ENCODE data around the gene FLYWCH1. TPM values are rescaled to one million over a fixed set of nuclear protein-coding genes. Genes with fewer than 3 reads are reported as not detected.
A peak's percentile ranks its signal among the peaks of the same experiment; 100 is the strongest.

FLYWCH1 gene
- total RNA-seq, 2 experiments from 2014 or later, result 26.1 to 61.9 TPM

DNA sequence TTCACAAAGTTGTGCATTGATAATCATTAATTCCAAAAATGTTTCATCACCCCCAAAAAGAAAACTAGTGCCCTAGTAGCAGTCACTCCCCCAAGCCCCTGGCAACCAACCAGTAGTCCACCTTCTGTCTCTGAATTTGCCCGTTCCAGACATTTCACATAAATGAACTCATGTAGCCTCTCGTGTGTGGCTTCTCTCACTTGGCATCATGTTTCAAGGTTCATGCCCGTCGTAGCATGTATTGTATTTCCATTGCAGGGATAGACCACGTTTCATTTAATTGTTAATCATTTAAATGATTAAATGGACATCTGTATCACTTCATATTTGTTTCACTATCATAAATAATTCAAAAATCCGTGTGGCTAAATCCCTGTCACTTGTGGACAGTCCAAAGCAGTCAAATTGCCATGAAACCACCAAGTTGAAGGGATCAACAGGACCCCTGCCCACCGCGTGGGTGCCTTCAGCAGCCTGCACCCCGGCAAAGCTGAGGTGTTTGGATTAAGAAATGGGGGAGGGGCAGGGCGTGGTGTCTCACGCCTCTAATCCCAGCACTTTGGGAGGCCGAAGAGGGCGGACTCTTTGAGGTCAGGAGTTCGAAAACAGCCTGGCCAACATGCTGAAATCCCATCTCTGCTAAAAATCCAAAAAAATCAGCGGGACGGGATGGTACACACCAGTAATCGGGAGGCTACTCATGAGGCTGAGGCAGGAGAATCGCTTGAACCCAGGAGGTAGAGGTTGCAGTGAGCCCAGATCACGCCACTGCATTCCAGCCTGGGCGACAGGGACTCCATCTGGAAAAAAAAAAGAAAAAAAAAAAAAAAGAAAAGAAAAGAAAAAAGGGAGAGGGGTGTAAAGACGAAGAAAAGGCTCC lies 37.5 kb upstream of the FLYWCH1 start:
- BruUV-seq (replicated peaks), result no TSS peak
- Histone ChIP-seq H3K4me3 (ENCODE audit: low read depth, low read length, poor library complexity, severe bottlenecking) (no peak overlapping the region), H4K20me1 (ENCODE audit: insufficient read depth, low read length) (no peaks in the 10 kb centered on the region), H3K4me1 (ENCODE audit: insufficient read depth, low read length, poor library complexity, severe bottlenecking) (no peaks in the 10 kb centered on the region), H3K79me2 (ENCODE audit: insufficient read depth, low read depth, low read length) (no peaks in the 10 kb centered on the region), H2AFZ (ENCODE audit: low read length) (no peak overlapping the region), H3K9me3 (ENCODE audit: low read length) (no peaks in the 10 kb centered on the region), H3K4me2 (ENCODE audit: low read length) (no peak overlapping the region), H3K27ac (ENCODE audit: low read depth, low read length, poor library complexity, severe bottlenecking) (no peak overlapping the region), H3K9me2 (ENCODE audit: insufficient read depth, low read length) (no peaks in the 10 kb centered on the region), H3K36me3 (ENCODE audit: insufficient read depth, low read length) (no peaks in the 10 kb centered on the region)
- no peak for TF ChIP-seq EZH2phosphoT487 (IDR thresholded peaks at IDR 0.05; ENCODE audit: borderline replicate concordance, low read depth, low read length)
- TF ChIP-seq, protein P1, sequence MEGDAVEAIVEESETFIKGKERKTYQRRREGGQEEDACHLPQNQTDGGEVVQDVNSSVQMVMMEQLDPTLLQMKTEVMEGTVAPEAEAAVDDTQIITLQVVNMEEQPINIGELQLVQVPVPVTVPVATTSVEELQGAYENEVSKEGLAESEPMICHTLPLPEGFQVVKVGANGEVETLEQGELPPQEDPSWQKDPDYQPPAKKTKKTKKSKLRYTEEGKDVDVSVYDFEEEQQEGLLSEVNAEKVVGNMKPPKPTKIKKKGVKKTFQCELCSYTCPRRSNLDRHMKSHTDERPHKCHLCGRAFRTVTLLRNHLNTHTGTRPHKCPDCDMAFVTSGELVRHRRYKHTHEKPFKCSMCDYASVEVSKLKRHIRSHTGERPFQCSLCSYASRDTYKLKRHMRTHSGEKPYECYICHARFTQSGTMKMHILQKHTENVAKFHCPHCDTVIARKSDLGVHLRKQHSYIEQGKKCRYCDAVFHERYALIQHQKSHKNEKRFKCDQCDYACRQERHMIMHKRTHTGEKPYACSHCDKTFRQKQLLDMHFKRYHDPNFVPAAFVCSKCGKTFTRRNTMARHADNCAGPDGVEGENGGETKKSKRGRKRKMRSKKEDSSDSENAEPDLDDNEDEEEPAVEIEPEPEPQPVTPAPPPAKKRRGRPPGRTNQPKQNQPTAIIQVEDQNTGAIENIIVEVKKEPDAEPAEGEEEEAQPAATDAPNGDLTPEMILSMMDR (conservative IDR thresholded peaks at IDR 0.05; ENCODE audit: low read length), result no peak
- POLR2A ChIA-PET, result no interaction called here
- intact Hi-C loops (cut with micrococcal nuclease; ENCODE audit: unreplicated experiment), result no loop called here
- CTCF ChIA-PET (ENCODE audit: unreplicated experiment), result no interaction called here
- DNase-seq (ENCODE audit: low spot score), result no peak

- ChIA-PET CTCF (ENCODE audit: unreplicated experiment) (no interaction called here), POLR2A (no interaction called here)
- Histone ChIP-seq H3K79me2 (ENCODE audit: insufficient read depth, low read depth, low read length) (no peaks in the 10 kb centered on the region), H3K4me2 (ENCODE audit: low read length) (no peak overlapping the region), H3K4me1 (ENCODE audit: insufficient read depth, low read length, poor library complexity, severe bottlenecking) (no peaks in the 10 kb centered on the region), H3K36me3 (ENCODE audit: insufficient read depth, low read length) (no peaks in the 10 kb centered on the region), H3K9me2 (ENCODE audit: insufficient read depth, low read length) (no peaks in the 10 kb centered on the region), H4K20me1 (ENCODE audit: insufficient read depth, low read length) (no peaks in the 10 kb centered on the region), H3K9me3 (ENCODE audit: low read length) (peaks cover 5% of the 10 kb centered on the region), H2AFZ (ENCODE audit: low read length) (no peak overlapping the region), H3K4me3 (ENCODE audit: low read depth, low read length, poor library complexity, severe bottlenecking) (no peak overlapping the region), H3K27ac (ENCODE audit: low read depth, low read length, poor library complexity, severe bottlenecking) (no peak overlapping the region)
- peak; percentile 79 for DNase-seq (ENCODE audit: low spot score)
- intact Hi-C loops (cut with micrococcal nuclease; ENCODE audit: unreplicated experiment), result no loop called here
- TF ChIP-seq EZH2phosphoT487 (IDR thresholded peaks at IDR 0.05; ENCODE audit: borderline replicate concordance, low read depth, low read length), result no peak
- TF ChIP-seq, protein P1 (conservative IDR thresholded peaks at IDR 0.05; ENCODE audit: low read length), result peak; percentile 88
- no TSS peak for BruUV-seq (replicated peaks)
Observed at GRCh38 chr16:2874912-2875362, 36.8 kb upstream of the FLYWCH1 start.

GRCh38 chr16:2879854-2880508 lies 31.8 kb upstream of the FLYWCH1 start:
- ChIA-PET CTCF (ENCODE audit: unreplicated experiment) (no interaction called here), POLR2A (no interaction called here)
- Histone ChIP-seq H3K9me3 (ENCODE audit: low read length) (peaks cover 11% of the 10 kb centered on the region), H3K36me3 (ENCODE audit: insufficient read depth, low read length) (no peaks in the 10 kb centered on the region), H3K4me3 (ENCODE audit: low read depth, low read length, poor library complexity, severe bottlenecking) (no peak overlapping the region), H2AFZ (ENCODE audit: low read length) (no peak overlapping the region), H3K79me2 (ENCODE audit: insufficient read depth, low read depth, low read length) (no peaks in the 10 kb centered on the region), H3K4me2 (ENCODE audit: low read length) (no peak overlapping the region), H3K4me1 (ENCODE audit: insufficient read depth, low read length, poor library complexity, severe bottlenecking) (peaks cover 7% of the 10 kb centered on the region), H3K27ac (ENCODE audit: low read depth, low read length, poor library complexity, severe bottlenecking) (no peak overlapping the region), H3K9me2 (ENCODE audit: insufficient read depth, low read length) (no peaks in the 10 kb centered on the region), H4K20me1 (ENCODE audit: insufficient read depth, low read length) (no peaks in the 10 kb centered on the region)
- BruUV-seq (replicated peaks), result no TSS peak
- DNase-seq (ENCODE audit: low spot score), result peak; percentile 27
- TF ChIP-seq EZH2phosphoT487 (IDR thresholded peaks at IDR 0.05; ENCODE audit: borderline replicate concordance, low read depth, low read length), result no peak
- TF ChIP-seq, protein P1 (conservative IDR thresholded peaks at IDR 0.05; ENCODE audit: low read length), result no peak
- intact Hi-C loops (cut with micrococcal nuclease; ENCODE audit: unreplicated experiment), result no loop called here

Data from OCI-LY7 (cell line).